Esophagus muscularis mucosa (tissue), 4 donors: ENCODE data around the gene EFNB3. TPM values are rescaled to one million over a fixed set of nuclear protein-coding genes. Genes with fewer than 3 reads are reported as not detected.

ENCODE experiments used
- DNase-seq: peaks from one replicate; pipeline ENCODE4 v3.0.0-alpha.2; 2017; ENCODE audit errors: extremely low spot score
- H3K27ac ChIP-seq, 4 donors: fragments of 200-600 bp; sonication (generic); replicated peaks in 1 of 4; 1 replicate in 3 of 4; 2 replicates in 1 of 4; pipeline ENCODE4 v1.5.1; 2016 to 2019; ENCODE audit warnings: mild to moderate bottlenecking in 1 of 4
- H3K27me3 ChIP-seq, 4 donors: fragments of 200-600 bp; sonication (generic); one replicate each; pipeline versions ENCODE4 v1.5.1 to v1.6.0; 2016 to 2019
- H3K36me3 ChIP-seq, 4 donors: fragments of 200-600 bp; sonication (generic); one replicate each; pipeline ENCODE4 v1.5.1; 2016 to 2019
- H3K4me1 ChIP-seq, 4 donors: fragments of 200-600 bp; sonication (generic); one replicate each; pipeline ENCODE4 v1.5.1; 2016 to 2019
- H3K4me3 ChIP-seq, 4 donors: fragments of 200-600 bp; sonication (generic); 1 replicate in 2 of 4; 2 replicates in 2 of 4; pipeline ENCODE4 v1.5.1; 2016 to 2019; ENCODE audit warnings: mild to moderate bottlenecking in 4 of 4, moderate library complexity in 1 of 4
- H3K9me3 ChIP-seq, 4 donors: fragments of 200-600 bp; sonication (generic); 1 replicate in 3 of 4; 2 replicates in 1 of 4; pipeline ENCODE4 v1.5.1; 2016 to 2019
- EP300 ChIP-seq: sonication (generic); formaldehyde crosslinking; IDR thresholded peaks from one replicate; pipeline ENCODE4 v1.6.1; 2017; ENCODE audit warnings: antibody characterized with exemption
- POLR2A ChIP-seq: fragments of 450-650 bp; IDR thresholded peaks from one replicate; pipeline ENCODE4 v1.6.1; 2017; ENCODE audit warnings: antibody characterized with exemption, moderate library complexity, mild to moderate bottlenecking, low read depth
- POLR2AphosphoS5 ChIP-seq, 2 donors: sonication (generic); formaldehyde crosslinking; IDR thresholded peaks; one replicate each; pipeline ENCODE4 v1.6.1; 2017; ENCODE audit warnings: antibody characterized with exemption in 2 of 2
- WGBS: methylation state at CpG from one replicate; pipeline ENCODE4 v1.1.5; 2018; 5-methylcytosine and 5-hydroxymethylcytosine counted together
- intact Hi-C: fragments of 100-400 bp; cut with DNase I; formaldehyde crosslinking; loops from one replicate; pipeline ENCODE4 v1.15.1; 2023
- total RNA-seq, 4 donors: library from RNA; depleted of rRNA; stranded (reverse); fragments of >200 nt; gene quantifications; one replicate each; pipeline versions ENCODE4 v1.1.0 to v1.2.1, GENCODE V29; 2016
- TF ChIP-seq, protein P1 (sequence below), 3 experiments: fragments of 200-600 bp in 2 of 3; fragments of 450-650 bp in 1 of 3; sonication (generic) in 2 of 3; IDR thresholded peaks; one replicate each; pipeline ENCODE4 v1.5.1; 2017 to 2019; ENCODE audit warnings: antibody characterized with exemption in 3 of 3, mild to moderate bottlenecking in 2 of 3, moderate library complexity in 1 of 3

Gene EFNB3, protein sequence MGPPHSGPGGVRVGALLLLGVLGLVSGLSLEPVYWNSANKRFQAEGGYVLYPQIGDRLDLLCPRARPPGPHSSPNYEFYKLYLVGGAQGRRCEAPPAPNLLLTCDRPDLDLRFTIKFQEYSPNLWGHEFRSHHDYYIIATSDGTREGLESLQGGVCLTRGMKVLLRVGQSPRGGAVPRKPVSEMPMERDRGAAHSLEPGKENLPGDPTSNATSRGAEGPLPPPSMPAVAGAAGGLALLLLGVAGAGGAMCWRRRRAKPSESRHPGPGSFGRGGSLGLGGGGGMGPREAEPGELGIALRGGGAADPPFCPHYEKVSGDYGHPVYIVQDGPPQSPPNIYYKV
- total RNA-seq, result under 1 TPM; 0.17 to 0.42 (median 0.33) TPM

DNA sequence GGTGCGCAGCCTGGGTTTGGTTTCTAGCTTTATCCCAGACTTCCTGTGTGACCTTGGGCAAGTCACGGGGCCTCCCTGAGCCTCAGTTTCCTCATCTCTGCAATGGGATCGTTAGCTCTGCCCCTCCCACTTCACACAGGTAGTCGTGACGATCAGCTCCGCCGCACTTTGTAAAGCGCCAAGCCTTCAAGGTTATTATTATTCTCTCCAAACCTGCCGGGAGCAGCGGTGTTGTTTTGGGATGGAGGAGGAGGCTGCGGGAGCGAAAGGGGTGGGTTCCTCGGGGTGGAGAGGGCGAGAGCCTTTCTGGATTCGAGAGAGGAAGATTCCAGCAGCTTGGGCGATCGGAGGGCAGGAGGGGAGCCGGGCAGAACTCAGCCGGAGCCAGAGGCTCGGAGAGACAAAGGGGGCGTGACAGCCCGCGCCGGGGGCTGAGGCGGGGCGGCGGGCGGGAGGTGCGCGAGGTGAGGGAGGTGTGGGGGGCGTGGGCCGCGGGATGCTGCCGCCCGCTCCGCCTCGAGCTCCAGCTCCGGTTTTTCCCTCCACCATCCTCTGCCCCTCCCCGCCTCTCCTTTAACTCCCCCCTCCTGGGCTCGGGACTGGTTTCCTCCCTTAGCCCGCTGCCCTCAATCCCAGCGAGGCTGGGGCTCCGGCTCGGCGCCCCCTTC lies at the start of gene EFNB3:
Gene EFNB3, plus strand, starts transcription at position 602 of the 668 bp plus-strand sequence. CDS start 397 bp downstream, outside the sequence.
- Histone ChIP-seq H3K27me3 (peaks cover 0 to 94% (median 27%) of the 10 kb centered on the region in 4 donors), H3K9me3 (no peaks in the 10 kb centered on the region), H3K4me3 (peak within 1 kb of the TSS; percentile 40 to 55 (median 44)), H3K4me1 (peaks cover 16 to 27% (median 22%) of the 10 kb centered on the region in 4 donors), H3K27ac (no peak within 1 kb of the TSS), H3K36me3 (peaks cover 21 to 30% (median 28%) of the 10 kb centered on the region in 4 donors)
- TF ChIP-seq, protein P1, sequence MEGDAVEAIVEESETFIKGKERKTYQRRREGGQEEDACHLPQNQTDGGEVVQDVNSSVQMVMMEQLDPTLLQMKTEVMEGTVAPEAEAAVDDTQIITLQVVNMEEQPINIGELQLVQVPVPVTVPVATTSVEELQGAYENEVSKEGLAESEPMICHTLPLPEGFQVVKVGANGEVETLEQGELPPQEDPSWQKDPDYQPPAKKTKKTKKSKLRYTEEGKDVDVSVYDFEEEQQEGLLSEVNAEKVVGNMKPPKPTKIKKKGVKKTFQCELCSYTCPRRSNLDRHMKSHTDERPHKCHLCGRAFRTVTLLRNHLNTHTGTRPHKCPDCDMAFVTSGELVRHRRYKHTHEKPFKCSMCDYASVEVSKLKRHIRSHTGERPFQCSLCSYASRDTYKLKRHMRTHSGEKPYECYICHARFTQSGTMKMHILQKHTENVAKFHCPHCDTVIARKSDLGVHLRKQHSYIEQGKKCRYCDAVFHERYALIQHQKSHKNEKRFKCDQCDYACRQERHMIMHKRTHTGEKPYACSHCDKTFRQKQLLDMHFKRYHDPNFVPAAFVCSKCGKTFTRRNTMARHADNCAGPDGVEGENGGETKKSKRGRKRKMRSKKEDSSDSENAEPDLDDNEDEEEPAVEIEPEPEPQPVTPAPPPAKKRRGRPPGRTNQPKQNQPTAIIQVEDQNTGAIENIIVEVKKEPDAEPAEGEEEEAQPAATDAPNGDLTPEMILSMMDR (IDR thresholded peaks at IDR 0.05), result no peak
- TF ChIP-seq POLR2A (no peak), POLR2AphosphoS5 (IDR thresholded peaks at IDR 0.05) (no peak), EP300 (no peak)
- intact Hi-C loops, result no loop called here
- 4% methylated on average over 24 of the region's 45 CpGs for WGBS
- no peak for DNase-seq

DNA sequence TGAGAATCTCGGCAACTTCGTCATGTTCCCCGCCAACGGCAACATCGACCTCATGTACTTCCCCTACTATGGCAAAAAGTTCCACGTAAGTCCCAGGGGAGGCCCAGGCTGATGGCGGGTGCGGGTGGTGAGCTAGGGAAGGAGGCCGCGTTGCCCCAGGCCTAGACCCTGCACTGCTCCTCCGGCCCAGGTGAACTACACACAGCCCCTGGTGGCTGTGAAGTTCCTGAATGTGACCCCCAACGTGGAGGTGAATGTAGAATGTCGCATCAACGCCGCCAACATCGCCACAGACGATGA lies 49.5 kb upstream of the EFNB3 start:
- 88% methylated on average over 15 of the region's 17 CpGs for WGBS
- Histone ChIP-seq H3K36me3 (no peaks in the 10 kb centered on the region), H3K27me3 (peaks cover 0 to 17% (median 14%) of the 10 kb centered on the region in 4 donors), H3K9me3 (no peaks in the 10 kb centered on the region), H3K4me1 (peaks cover 20 to 36% (median 32%) of the 10 kb centered on the region in 4 donors), H3K27ac (no peak overlapping the region), H3K4me3 (no peak overlapping the region)
- intact Hi-C loops, result no loop called here
- TF ChIP-seq POLR2AphosphoS5 (IDR thresholded peaks at IDR 0.05), result no peak
- TF ChIP-seq, protein P1 (IDR thresholded peaks at IDR 0.05), result no peak
- no peak for DNase-seq

DNA sequence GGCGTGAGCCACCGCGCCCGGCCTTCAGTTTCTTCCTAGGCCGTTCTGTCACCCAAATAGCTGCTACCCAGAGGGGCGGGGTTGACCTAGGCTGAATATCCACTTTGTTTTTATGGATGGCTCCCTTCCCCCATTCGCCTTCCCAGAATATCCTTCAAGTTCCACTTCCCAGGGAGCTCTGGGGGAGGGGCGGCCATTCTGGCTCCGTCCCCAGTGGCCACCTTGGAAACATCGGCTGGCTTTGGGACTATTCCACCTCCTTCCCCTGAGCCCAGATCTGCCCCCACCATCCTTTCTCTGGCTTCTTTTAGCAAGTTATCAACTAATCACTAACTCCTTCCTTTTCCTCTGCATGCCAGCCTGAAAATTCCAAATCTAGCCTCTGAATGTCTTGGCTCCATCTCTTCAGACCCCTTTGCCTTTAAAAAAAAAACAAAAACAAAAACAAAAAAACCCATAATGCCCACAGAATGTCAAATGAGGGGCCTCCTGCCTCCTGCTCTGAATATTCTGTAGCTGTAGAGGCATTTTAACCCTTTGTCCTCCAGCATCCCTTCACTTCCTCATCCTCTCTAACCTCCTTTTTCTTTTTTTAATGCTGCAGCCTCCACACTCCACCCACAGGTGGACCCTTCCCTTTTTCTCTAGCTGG lies 47.9 kb upstream of the EFNB3 start:
- WGBS, result 33% methylated on average over 10 of the region's 10 CpGs
- DNase-seq, result no peak
- H3K27me3 ChIP-seq, result peaks cover 0 to under 1% (median 0%) of the 10 kb centered on the region in 4 donors
- H3K4me3 ChIP-seq, result no peak overlapping the region
- no peaks in the 10 kb centered on the region for H3K9me3 ChIP-seq
- intact Hi-C loops, result no loop called here
- H3K27ac ChIP-seq, result peak overlapping the region in 3 of 4 donors; percentile 10 to 52 (median 27)
- peaks cover 5 to 20% (median 16%) of the 10 kb centered on the region in 4 donors for H3K4me1 ChIP-seq
- TF ChIP-seq POLR2A, result no peak
- TF ChIP-seq POLR2AphosphoS5 (IDR thresholded peaks at IDR 0.05), result peak in 1 of 2 donors; percentile 58
- no peaks in the 10 kb centered on the region for H3K36me3 ChIP-seq

DNA sequence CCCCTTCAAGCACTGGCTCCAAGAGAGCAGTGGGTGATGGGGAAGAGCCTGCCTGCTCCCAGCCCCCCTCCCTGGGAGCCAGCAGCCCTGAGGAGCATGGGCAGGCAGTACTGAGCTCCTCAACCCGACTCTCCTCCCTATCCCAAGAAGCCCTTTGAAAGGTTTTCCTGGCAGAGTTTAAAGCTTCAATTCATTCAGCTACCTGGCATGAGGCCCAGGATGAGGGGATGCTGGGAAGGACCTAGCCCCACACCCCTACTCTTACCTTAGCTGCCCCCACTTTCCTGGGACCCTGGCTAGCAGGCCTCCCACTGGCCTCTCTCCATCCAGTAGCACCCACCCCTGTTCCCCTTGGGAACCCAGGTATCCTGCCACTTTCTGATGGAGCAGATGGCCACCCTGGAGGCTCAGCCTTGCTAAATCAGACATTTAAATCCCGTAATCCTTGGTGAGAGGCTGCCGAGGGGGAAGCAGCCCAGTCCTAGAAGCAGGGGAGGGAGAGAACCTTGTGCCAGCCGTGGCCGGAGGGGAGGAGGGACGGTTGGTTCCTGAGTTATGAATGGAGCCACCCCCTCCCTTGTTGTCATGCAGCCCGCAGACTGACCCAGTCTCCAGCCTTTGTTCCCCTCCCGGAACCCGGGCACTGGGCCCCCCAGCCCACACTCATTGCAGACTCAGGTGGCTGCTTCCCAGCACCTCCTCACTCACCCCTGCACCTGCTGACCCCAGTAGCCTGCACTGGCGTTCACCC lies 37.2 kb upstream of the EFNB3 start:
- DNase-seq, result no peak
- Histone ChIP-seq H3K27me3 (no peaks in the 10 kb centered on the region), H3K4me3 (no peak overlapping the region), H3K27ac (no peak overlapping the region), H3K9me3 (no peaks in the 10 kb centered on the region), H3K36me3 (peaks cover 27 to 71% (median 58%) of the 10 kb centered on the region in 4 donors), H3K4me1 (no peaks in the 10 kb centered on the region)
- TF ChIP-seq POLR2AphosphoS5 (IDR thresholded peaks at IDR 0.05), result no peak
- 73% methylated on average over 8 of the region's 10 CpGs for WGBS
- intact Hi-C loops, result no loop called here

DNA sequence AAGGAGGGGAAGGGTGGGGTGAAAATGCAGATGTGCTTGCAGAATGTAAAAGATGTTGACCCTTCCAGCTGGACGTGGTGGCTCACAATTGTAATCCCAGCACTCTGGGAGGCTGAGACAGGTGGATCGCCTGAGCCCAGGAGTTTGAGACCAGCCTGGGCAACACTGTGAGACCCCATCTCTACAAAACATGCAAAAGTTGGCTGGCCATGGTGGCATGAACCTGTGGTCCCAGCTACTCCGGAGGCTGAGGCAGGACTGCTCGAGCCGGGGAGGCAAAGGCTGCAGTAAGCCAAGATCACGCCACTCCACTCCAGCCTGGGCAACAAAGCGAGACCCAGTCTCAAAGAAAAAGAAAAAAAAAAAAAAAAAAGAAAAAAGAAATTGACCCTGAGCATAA lies 36.5 kb upstream of the EFNB3 start:
- no peaks in the 10 kb centered on the region for H3K27me3 ChIP-seq
- TF ChIP-seq POLR2AphosphoS5 (IDR thresholded peaks at IDR 0.05) (no peak), POLR2A (no peak), EP300 (no peak)
- TF ChIP-seq, protein P1 (IDR thresholded peaks at IDR 0.05), result no peak
- intact Hi-C loops, result no loop called here
- no peak for DNase-seq
- 94% methylated on average over 7 of the region's 7 CpGs for WGBS
- H3K4me3 ChIP-seq, result no peak overlapping the region
- H3K36me3 ChIP-seq, result peaks cover 33 to 78% (median 65%) of the 10 kb centered on the region in 4 donors
- no peaks in the 10 kb centered on the region for H3K4me1 ChIP-seq
- peaks cover 0 to 4% (median 2%) of the 10 kb centered on the region in 4 donors for H3K9me3 ChIP-seq
- H3K27ac ChIP-seq, result no peak overlapping the region
